Left lobe of liver (tissue), 2 donors: ENCODE data around the gene ARHGAP35. TPM values are rescaled to one million over a fixed set of nuclear protein-coding genes. Genes with fewer than 3 reads are reported as not detected.
"Not testable (repeated sequence)": the region's sequence is repeated elsewhere in the genome, so short reads cannot be mapped to it uniquely, and the experiment has no call there.

Experiments used
- ATAC-seq: fragments of 200-7000 bp; cut with Tn5 transposase; one replicate; pipeline ENCODE4 v1.9.1; 2020; ENCODE audit warnings: mild to moderate bottlenecking, moderate library complexity
- DNase-seq: peaks from one replicate; pipeline ENCODE4 v3.0.0-alpha.2; 2020; ENCODE audit warnings: low spot score
- total RNA-seq: library from RNA; stranded (reverse); gene quantifications from one replicate; pipeline ENCODE4 v1.2.1, GENCODE V29; 2021
- donor health status: DM: no; HTN: no; CAD: no; lungs with moderate emphysema.
- donor health status: DM: no; HTN: yes; CAD: no.

ARHGAP35 gene
- total RNA-seq, 1 donor from 2014 or later = 56.9 TPM

- ATAC-seq (no peak), DNase-seq (no peak)
These were observed 6.4 kb downstream of the ARHGAP35 start for GRCh38 chr19:46867170-46867569.

DNA sequence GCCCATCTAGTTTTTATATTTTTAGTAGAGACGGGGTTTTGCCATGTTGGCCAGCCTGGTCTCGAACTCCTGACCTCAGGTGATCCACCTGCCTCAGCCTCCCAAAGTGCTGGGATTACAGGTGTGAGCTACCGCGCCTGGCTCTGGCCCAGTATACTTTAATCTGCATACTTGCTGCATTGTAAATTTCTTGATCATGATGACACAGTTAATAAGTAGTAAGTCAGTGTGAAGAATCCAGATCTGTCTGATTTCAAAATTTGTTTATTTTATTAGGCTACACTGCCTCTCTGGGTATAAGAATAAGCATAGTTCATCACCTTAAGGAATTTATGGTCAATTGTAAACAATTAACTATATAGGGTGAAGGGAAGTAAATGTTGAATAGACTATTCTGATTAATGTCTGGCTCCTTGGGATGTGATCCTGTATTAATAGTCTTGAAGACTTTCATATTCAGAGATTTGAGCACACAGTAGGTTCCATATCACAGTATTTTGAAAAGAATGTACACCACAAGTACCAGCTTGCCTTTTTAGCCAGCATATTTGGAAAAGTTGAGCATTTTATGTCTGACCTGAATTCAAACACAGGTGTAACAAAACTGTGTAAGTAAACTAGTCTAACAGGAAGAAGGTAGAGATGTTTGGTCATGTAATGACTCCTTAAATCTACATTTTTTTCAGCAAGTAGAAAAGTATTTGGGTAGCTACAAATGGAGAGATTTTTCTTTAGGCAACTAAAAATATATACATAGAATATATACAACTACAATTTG, 7.4 kb downstream of the ARHGAP35 start:
- ATAC-seq (no peak), DNase-seq (no peak)

DNA sequence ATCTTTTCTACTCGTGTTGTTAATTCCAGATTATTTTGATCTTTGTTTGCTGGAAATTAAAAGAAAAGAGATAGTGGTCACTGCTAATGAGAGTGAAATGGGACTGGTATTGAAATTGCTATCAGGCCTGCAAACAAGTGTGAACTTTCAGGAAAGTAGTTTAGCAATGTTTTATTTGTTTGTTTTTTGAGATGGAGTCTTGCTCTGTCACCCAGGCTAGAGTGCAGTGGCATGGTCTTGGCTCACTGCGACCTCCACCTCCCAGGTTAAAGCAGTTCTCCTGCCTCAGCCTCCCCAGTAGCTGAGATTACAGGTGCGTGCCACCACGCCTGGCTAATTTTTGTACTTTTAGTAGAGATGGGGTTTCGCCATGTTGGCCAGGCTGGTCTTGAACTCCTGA, 10.4 kb downstream of the ARHGAP35 start:
- not testable (repeated sequence) for ATAC-seq
- peak; percentile 42 for DNase-seq

- DNase-seq (peak; percentile 45), ATAC-seq (peak; percentile 68)
These were observed 12.2 kb downstream of the ARHGAP35 start for GRCh38 chr19:46872967-46873366.

GRCh38 chr19:46875234-46875633, 14.4 kb downstream of the ARHGAP35 start:
- DNase-seq (no peak), ATAC-seq (no peak)

DNA sequence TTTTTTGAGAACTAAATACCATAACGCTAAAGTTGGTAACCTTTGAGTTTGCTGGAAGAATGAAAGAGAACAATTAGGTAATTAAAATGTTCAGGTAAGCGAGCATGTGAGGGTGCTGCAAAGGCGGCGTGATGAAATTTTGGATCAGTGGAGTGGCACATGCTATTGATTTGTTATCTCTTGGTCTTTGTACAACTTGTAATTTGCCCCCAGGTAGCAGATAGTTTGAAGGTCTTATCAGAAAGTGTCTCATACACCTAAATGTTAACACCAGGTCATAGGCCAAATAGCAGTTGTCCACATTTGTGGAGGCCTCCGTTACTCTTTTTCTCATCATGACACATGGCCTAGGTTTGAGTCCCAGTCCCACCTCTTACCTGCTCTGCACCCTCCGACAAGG, 14.9 kb downstream of the ARHGAP35 start:
- peak; percentile 79 for ATAC-seq
- peak; percentile 69 for DNase-seq

GRCh38 chr19:46878613-46879375, 18.0 kb downstream of the ARHGAP35 start:
- DNase-seq (peak; percentile 53), ATAC-seq (peak; percentile 45)

GRCh38 chr19:46880431-46880830, 19.6 kb downstream of the ARHGAP35 start:
- ATAC-seq (no peak), DNase-seq (no peak)

GRCh38 chr19:46881092-46881491, 20.3 kb downstream of the ARHGAP35 start:
- ATAC-seq = no peak

DNA sequence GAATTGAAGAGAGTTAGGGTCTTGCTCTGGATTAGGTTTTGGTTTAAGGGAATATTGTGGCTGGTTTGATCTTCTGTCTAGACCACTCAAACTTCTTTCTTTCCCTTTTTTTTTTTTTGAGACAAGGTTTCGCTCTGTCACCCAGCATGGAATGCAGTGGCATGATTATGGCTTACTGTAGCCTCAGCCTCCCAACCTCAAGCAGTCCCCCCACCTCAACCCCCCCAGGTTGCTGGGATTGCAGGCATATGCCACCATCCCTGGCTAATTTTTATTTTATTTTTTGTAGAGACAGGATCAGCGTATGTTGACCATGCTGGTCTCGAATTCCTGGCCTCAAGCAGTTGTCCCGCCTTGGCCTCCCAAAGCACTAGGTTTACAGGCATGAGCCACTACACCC, 21.2 kb downstream of the ARHGAP35 start:
- ATAC-seq (no peak), DNase-seq (peak; percentile 26)

More at GRCh38 chr19:46881092-46881491, 20.3 kb downstream of the ARHGAP35 start:
- DNase-seq = no peak

DNA sequence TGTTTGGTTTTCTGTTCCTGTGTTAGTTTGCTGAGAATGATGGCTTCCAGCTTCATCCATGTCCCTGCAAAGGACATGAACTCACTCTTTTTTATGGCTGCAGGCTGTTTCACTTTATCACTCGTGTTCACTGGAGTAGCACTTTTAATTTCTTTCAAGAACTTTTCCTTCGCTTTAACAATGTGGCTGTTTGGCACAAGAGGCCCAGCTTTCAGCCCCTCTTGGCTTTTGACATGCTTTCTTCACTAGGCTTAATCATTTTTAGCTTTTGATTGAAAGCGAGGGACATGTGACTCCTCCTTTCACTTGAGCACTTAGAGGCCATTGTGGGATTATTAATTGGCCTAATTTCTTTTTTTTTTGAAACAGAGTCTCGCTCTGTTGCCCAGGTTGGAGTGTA, 22.0 kb downstream of the ARHGAP35 start:
- ATAC-seq = not testable (repeated sequence)

DNA sequence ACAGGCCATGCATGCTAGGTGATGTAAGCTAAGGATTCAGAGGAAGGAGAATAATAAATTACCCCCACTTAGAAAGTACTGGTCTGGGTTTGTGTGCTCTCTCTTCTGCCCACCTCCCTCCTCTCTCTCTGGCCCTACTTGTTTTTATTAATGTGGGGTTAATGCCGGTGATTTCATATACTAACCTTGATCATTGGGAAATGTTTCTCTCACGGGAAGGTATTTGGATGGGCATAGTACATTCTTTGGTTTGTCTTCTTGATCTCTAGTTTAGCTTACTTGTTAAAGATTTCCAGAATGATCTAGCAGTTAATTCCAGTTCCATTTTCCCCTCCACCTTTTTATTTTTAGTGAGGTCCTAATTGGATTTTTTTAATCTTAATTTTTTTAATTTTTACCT, 24.6 kb downstream of the ARHGAP35 start:
- ATAC-seq (peak; percentile 68), DNase-seq (no peak)

More for the DNA sequence above, 22.0 kb downstream of the ARHGAP35 start:
- DNase-seq = not testable (repeated sequence)

DNA sequence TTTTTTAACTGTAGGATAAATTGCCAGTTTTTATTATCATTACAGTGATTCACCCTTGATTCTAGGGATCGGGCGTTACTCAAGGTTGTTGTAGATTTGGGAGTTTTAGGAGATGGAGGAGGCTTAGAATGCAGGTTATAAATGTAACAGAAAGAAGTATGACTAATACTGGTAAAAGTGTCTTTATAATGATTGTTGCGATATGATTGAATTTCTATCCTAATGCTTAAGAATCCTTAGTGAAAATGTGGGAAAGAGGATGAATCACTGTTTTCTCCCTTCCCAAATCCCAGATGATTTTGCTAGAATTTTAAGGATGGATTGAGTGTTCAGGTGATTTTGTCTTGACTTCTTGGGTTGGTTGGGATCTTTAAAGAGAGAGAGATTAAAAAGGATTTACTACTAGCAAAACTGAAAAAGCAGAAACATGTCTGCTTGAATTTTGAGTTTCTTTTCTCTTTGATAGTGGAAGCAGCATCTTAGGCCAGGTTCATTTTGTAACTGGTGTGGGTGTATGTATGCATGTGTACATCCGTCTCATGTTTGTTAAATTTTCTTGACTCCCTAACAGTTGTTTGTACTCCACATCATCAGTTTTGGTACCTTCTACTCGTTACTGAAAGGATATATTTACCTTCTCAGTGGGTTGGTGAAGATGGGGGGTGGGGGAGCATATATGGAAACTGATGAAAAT, 25.9 kb downstream of the ARHGAP35 start:
- ATAC-seq (no peak), DNase-seq (no peak)

DNA sequence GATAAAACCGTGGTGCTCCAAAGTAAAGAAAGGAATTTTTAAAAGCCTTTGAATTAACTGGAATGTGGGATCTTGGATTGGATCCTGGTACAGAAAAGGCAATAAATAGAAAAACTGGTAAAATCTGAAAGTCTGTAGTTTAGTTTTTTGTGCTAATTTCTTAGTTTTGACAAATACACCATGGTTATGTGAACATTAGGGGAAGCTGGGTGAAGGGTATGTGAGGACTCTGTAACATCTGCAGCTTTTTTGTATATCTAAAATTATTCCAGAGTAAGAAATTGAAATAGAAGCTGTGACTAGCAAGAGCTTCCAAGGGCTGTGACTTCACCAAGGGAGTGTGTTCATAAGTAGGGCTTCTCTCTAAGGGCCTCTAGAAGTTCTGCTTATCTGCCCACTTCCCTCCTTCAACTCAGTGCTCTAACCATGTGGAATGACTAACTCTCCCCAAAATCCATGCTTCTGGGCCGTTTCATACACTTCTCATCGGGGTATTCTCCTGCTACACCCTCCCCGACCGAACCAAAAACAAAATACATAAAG, 26.5 kb downstream of the ARHGAP35 start:
- DNase-seq = no peak
- no peak for ATAC-seq

GRCh38 chr19:46890423-46891170, 29.8 kb downstream of the ARHGAP35 start:
- DNase-seq (peak; percentile 79), ATAC-seq (peak; percentile 87)

DNA sequence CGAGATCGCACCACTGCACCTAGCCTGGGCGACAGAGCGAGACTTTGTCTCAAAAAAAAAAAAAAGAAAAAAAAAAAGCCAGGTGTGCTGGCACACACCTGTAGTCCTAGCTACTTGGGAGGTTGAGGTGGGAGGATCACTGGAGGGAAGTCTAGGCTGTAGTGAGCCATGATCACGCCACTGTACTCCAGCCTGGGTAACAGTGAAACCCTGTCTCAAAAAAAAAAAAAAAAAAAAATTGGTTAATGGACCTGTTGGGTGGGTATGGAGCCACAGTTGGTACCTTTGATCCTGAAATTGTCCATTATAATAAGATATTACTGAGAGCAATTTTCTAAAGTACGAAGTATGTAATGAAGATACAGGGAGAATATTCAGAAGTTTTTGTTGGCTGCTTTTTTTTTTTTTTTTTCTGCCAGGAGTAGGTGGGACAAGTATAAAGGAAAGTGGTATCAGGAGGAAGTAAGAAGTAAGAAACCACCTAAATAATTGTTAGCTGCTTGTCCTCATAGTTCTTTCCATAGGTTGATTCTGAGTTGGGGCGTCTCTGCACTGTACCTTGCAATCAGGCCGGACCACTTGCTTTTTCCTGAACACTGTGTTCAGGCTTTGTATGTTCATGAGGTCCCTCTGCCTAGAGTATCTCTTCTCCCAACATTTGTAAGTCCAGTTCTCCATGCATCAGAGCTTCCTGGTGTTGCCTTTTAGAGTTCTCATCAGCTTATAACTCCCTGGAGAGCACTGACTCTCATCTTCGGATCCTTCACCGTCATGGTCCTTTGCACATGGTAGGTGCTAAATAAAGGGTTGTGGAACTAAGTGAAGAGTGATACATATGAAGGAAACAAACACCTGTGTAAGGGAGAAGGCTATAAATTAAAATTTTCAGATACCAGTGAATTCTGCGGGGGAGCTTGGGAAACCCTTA, 31.7 kb downstream of the ARHGAP35 start:
- ATAC-seq (no peak), DNase-seq (no peak)

DNA sequence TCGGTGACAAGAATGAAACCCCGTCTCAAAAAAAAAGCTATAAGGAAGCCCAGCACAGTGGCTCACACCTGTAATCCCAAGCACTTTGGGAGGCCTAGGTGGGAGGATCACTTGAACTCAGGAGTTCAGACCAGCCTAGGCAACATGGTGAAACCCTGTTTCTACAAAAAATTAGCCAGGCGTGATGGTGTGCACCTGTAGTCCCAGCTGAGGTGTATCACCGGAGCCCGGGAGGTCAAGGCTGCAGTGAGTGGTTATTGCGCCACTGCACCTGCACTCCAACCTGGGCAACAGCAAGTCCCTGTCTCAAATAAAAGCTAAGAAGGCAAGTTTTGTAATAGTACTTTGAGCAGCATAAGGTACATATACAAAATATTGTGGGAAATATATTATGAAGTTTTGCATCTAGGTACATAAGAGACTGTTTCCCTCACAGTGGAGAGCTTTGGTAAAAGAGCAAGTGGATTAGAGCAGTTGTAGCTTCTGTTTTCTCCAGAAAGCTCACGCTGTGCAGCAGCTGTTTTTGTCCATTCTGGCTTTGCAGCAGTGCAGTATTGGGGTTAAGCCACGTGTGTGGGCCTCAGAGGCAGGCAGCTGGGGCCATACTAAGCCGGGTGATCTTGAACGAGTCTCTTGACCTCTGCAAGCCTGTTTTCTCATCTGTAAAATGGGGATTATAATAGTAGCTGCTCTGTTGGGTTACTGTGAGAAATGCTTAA, 35.4 kb downstream of the ARHGAP35 start:
- ATAC-seq = peak; percentile 86
- DNase-seq = peak; percentile 85

GRCh38 chr19:46898731-46899130, 37.9 kb downstream of the ARHGAP35 start:
- ATAC-seq = peak; percentile 22
- no peak for DNase-seq

DNA sequence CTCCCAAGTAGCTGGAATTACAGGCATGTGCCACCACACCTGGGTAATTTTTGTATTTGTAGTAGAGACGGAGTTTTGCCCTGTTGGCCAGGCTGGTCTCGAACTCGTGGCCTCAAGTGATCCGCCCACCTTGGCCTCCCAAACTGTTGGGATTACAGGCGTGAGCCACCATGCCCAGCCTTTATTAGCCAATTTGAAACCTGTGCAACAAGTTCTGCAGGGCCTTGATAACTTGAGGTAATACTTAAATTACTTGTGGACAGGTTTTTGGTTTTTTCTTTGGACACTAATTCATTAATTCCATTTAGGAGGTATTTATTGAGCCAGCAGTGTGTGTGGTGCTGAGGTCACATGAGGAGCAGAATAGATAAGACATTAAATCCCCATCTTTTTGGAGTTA, 39.5 kb downstream of the ARHGAP35 start:
- ATAC-seq (no peak), DNase-seq (peak; percentile 35)
